ENCODE data around the gene TNIP1.

TNIP1 gene

DNA sequence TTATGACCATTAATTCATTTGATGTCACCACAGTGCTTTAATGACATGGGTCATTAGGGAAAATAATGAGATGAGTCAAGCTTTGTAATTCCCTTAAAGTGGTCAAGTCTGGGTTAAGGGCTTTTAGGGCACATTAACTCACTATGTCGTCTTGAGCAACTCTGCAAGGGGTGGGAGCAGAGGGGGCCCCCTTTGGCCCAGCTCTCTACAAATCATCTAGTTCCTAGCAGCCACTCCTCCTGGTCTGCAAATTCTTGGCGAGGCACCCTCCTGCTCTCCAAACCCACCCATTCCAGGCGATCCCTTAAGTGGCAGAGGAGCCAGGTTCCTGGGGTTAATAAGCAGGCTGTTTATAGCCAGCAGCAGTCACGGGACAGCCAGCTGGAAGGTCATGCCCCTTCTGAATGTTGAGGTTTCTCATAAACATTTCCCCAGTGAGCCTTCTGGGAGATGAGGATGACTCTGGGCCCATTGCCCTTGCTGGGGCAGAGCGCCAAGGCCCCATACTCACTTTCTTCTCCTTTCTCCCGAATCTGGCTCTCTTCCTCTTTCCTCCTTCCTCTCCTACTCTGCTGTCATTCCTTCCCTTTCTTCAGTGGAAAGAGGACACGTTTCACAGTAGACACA is 74.8 kb downstream of the TNIP1 start:
- no peak for DNase-seq (ENCODE audit: low read depth)
- TF ChIP-seq, protein P1, sequence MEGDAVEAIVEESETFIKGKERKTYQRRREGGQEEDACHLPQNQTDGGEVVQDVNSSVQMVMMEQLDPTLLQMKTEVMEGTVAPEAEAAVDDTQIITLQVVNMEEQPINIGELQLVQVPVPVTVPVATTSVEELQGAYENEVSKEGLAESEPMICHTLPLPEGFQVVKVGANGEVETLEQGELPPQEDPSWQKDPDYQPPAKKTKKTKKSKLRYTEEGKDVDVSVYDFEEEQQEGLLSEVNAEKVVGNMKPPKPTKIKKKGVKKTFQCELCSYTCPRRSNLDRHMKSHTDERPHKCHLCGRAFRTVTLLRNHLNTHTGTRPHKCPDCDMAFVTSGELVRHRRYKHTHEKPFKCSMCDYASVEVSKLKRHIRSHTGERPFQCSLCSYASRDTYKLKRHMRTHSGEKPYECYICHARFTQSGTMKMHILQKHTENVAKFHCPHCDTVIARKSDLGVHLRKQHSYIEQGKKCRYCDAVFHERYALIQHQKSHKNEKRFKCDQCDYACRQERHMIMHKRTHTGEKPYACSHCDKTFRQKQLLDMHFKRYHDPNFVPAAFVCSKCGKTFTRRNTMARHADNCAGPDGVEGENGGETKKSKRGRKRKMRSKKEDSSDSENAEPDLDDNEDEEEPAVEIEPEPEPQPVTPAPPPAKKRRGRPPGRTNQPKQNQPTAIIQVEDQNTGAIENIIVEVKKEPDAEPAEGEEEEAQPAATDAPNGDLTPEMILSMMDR (IDR thresholded peaks at IDR 0.05; ENCODE audit: control insufficient read depth, extremely low read depth, insufficient read depth): no peak
- H3K4me3 ChIP-seq (ENCODE audit: low read depth, low read length): no peak overlapping the region

DNA sequence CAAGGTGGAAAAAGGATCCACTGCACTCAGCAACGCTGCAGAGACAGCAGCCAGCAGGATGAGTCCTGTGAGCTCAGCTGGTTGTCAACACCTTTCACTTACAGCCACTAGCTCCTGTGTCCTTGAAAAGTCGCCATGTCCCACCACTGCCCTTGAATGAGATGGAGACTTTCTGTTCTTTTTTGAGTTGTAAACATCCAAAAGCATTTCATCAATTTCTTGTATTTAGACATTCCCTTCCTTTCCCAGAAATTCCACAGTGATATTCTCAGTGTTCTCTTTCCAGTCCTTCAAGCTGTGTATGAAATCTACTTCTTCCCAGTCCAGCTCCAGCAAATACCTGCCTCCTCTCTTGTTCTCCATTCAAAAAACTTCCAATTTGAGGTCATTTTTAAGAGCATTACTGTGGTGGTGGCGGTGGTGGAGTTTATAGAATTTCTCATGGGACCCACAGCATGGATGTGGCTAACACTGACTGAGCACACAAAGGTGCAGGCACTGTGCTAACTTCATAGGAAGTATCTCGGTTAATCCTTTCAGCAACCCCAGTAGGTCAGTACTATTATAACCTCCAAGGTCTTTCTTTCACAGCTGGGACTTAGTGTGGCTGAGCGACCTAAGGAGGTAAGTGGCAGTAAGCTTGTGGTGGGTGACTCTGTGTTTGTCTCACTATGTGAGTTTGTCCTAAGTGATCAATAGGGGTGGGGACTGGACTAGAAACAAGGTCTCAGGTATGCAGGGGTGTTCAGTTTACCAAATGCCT is 75.5 kb downstream of the TNIP1 start:
- no peak overlapping the region for H3K4me3 ChIP-seq (ENCODE audit: low read depth, low read length)
- TF ChIP-seq, protein P1 (IDR thresholded peaks at IDR 0.05; ENCODE audit: control insufficient read depth, extremely low read depth, insufficient read depth): no peak
- DNase-seq (ENCODE audit: low read depth): no peak

DNA sequence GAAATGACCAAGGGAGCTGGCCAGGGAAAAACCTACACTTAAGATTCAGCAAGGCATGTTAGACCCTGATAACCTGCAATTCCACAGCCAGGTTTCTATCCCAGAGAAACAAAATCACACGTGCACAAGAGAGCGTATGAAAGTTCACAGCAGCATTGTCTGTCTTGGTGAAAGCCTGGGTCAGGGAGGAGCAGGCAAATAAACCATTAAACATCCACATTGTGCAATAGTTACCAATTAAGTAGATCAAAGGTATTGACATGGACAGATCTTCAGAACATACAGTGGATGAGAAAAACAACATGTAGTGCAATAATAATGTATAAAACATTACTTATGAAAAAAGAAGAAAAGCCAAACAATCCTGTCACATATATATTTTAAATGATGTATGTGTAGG is 76.3 kb downstream of the TNIP1 start:
- no peak for DNase-seq (ENCODE audit: low read depth)
- TF ChIP-seq, protein P1 (IDR thresholded peaks at IDR 0.05; ENCODE audit: control insufficient read depth, extremely low read depth, insufficient read depth): no peak
- H3K4me3 ChIP-seq (ENCODE audit: low read depth, low read length): no peak overlapping the region

DNA sequence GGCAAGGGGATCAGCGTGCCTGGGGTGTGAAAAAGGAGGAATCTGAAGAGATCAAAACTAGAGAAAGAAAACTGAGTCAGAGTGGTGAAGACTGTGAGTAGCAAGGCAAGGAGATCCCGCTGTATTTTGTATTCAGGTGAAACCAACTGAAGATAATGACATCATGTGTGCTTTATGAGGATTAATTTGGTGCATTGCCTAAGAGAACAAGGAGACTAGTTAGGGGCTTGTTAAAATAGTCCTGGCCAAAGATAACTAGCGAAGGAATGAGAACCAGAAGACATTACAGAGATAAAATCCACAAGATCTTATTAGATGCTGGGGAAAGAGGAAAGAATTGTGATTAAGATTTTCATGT is 77.4 kb downstream of the TNIP1 start:
- TF ChIP-seq, protein P1 (IDR thresholded peaks at IDR 0.05; ENCODE audit: control insufficient read depth, extremely low read depth, insufficient read depth): no peak
- no peak for DNase-seq (ENCODE audit: low read depth)
- H3K4me3 ChIP-seq (ENCODE audit: low read depth, low read length): no peak overlapping the region

- TF ChIP-seq, protein P1 (IDR thresholded peaks at IDR 0.05; ENCODE audit: control insufficient read depth, extremely low read depth, insufficient read depth): no peak
- H3K4me3 ChIP-seq (ENCODE audit: low read depth, low read length): no peak overlapping the region
- no peak for DNase-seq (ENCODE audit: low read depth)
These were observed 77.9 kb downstream of the TNIP1 start for GRCh38 chr5:151002681-151003502.

- TF ChIP-seq, protein P1 (IDR thresholded peaks at IDR 0.05; ENCODE audit: control insufficient read depth, extremely low read depth, insufficient read depth): peak; percentile 56
- H3K4me3 ChIP-seq (ENCODE audit: low read depth, low read length): no peak overlapping the region
- DNase-seq (ENCODE audit: low read depth): no peak
These were observed 78.6 kb downstream of the TNIP1 start for GRCh38 chr5:151002250-151002649.

All from LNCaP clone FGC (cell line).